Measurements from ENCODE around the gene ELOVL6. TPM values are rescaled to one million over a fixed set of nuclear protein-coding genes. Genes with fewer than 3 reads are reported as not detected.

Gene ELOVL6
- total and polyA plus RNA-seq, 2 of the 4 experiments (the other 2 are of a cell fraction) = 17.9 to 19.0 TPM

GRCh38 chr4:110195561-110196205, 2.7 kb downstream of the ELOVL6 start:
- Histone ChIP-seq H3K36me3 (ENCODE audit: control insufficient read depth, insufficient read depth, low read length) (no peaks in the 10 kb centered on the region), H3K9me1 (ENCODE audit: insufficient read depth, low read length) (no peaks in the 10 kb centered on the region), H3K9me3 (ENCODE audit: control insufficient read depth, insufficient read depth, low read length) (no peaks in the 10 kb centered on the region), H2BK15ac (ENCODE audit: low read depth, low read length) (no peak overlapping the region), H3K27ac (ENCODE audit: insufficient read depth, low read length) (peak overlapping the region; percentile 38; the same call in 1 of the 2 replicates), H3K23ac (ENCODE audit: low read depth, low read length) (peak overlapping the region; percentile 86), H3K4me2 (ENCODE audit: low read depth, low read length) (peak overlapping the region; percentile 84), H3K56ac (ENCODE audit: extremely low read depth, insufficient read depth, low read length) (peak overlapping the region; percentile 29; the same call in 1 of the 2 replicates), H3K79me1 (ENCODE audit: low read depth in 1 of 2, low read length in 2 of 2) (peaks cover 17 to 27% of the 10 kb centered on the region in 2 experiments), H2BK20ac (ENCODE audit: low read depth, low read length) (no peak overlapping the region), H2AK5ac (ENCODE audit: low read depth, low read length) (peak overlapping the region; percentile 2; the same call in 1 of the 2 replicates), H3K18ac (ENCODE audit: low read depth, low read length) (peak overlapping the region; percentile 5; the same call in 1 of the 2 replicates), H4K20me1 (ENCODE audit: insufficient read depth, low read length) (no peaks in the 10 kb centered on the region), H3K4me3 (ENCODE audit: insufficient read depth, low read depth, low read length) (peak overlapping the region; percentile 76), H3K9ac (ENCODE audit: low read depth, low read length) (peak overlapping the region; percentile 57), H3K4ac (ENCODE audit: low read depth, low read length) (peak overlapping the region; percentile 45), H3K14ac (replicated peaks; ENCODE audit: low read depth, low read length) (peak overlapping the region; percentile 14; the same call in 1 of the 2 replicates), H3K27me3 (ENCODE audit: control insufficient read depth, insufficient read depth, low read length) (no peaks in the 10 kb centered on the region), H2BK5ac (ENCODE audit: low read depth, low read length, poor library complexity, severe bottlenecking) (peak overlapping the region; percentile 42), H2AFZ (replicated peaks; ENCODE audit: low read length, poor library complexity) (peak overlapping the region; percentile 84), H2BK120ac (ENCODE audit: low read depth, low read length) (peak overlapping the region; percentile 51), H4K91ac (ENCODE audit: insufficient read depth, low read depth, low read length) (peak overlapping the region; percentile 51), H4K5ac (ENCODE audit: low read depth, low read length) (0 out of 2 replicates have a peak overlapping the region, but pooled peaks have one; percentile 20), H3K4me1 (ENCODE audit: control insufficient read depth, insufficient read depth, low read length) (no peaks in the 10 kb centered on the region), H2AK9ac (replicated peaks; ENCODE audit: low read depth, low read length, poor library complexity) (peak overlapping the region; percentile 66), H4K8ac (ENCODE audit: low read depth in 2 of 2, low read length in 2 of 2) (peak overlapping the region; percentile 11 to 86; a peak in 3 of 4 replicates)
- WGBS, 2 experiments (ENCODE audit: extremely low coverage in 2 of 2, insufficient read length in 1 of 2) = 4% methylated on average over 5 of the region's 11 CpGs; no CpG with 5 or more reads in 1 of the 2 experiments
- intact Hi-C loops (cut with micrococcal nuclease) = loop anchor here (2.0 to 5.0 kb wide), 3 partner anchors 35 to 317 kb away; no protein-coding TSS in a partner anchor
- POLR2A ChIA-PET (ENCODE audit: unreplicated experiment) = no interaction called here
- in situ Hi-C loops (cut with MboI; ENCODE audit: low sequenced_read_pairs) = no loop called here
- dilution Hi-C loops (cut with HindIII; ENCODE audit: low sequenced_read_pairs, unreplicated experiment) = no loop called here
- TF ChIP-seq MAZ (IDR thresholded peaks at IDR 0.05; ENCODE audit: borderline replicate concordance, low read depth, low read length) (no peak), CTCF (conservative IDR thresholded peaks at IDR 0.05; ENCODE audit: low read depth, low read length) (no peak), USF2 (IDR thresholded peaks at IDR 0.05; ENCODE audit: low read depth, low read length) (no peak)
- CTCF ChIA-PET = no interaction called here
- DNase-seq = peak; percentile 17
- TSS peak; percentile 17 for BruUV-seq (replicated peaks)
- ATAC-seq (ENCODE audit: low read depth) = no peak
